Activated CD8-positive, alpha-beta memory T cell treated with anti-CD3 and anti-CD28 coated beads, Interleukin-2, amount 50 U/mL, for 24 hours (primary cell): ENCODE measurements around the gene VPS13D.

Experiments used
- DNase-seq: peaks from one replicate; pipeline ENCODE4 v3.0.0-alpha.2; 2020; ENCODE audit errors: extremely low read depth

VPS13D gene

DNA sequence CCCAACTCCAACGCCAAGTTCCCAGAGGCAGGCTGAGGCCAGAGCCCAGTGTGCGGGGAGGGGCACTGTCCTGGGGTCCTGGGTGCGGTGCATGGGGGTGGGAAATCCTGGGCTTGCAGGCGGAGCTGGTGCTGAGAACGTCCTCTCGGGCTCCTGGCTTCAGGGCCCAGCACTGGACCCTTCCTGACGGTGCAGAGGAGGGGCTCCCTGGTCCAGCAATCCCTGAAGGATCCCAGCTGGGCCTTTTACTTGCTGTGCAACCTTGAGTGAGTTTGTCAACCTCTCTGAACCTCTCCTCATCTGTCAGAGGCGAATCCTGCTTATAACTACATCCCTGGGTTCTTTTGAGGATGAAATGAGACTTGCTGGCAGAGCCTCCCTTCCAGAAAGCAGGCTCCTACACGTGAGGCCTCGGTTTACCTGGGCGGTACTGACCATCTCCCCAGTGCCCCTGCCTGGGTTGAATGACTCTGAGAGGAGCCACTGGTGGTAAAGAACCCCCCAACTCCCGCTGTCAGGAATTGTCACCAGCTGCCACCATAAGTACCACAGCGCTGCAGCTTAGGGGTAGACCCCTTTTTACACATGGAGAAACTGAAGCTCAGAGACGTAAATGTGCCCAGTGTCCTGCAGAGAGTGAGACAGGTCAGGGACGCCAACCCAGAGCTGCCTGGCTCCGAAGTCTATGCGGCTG is 310.9 kb downstream of the VPS13D start:
- no peak for DNase-seq

DNA sequence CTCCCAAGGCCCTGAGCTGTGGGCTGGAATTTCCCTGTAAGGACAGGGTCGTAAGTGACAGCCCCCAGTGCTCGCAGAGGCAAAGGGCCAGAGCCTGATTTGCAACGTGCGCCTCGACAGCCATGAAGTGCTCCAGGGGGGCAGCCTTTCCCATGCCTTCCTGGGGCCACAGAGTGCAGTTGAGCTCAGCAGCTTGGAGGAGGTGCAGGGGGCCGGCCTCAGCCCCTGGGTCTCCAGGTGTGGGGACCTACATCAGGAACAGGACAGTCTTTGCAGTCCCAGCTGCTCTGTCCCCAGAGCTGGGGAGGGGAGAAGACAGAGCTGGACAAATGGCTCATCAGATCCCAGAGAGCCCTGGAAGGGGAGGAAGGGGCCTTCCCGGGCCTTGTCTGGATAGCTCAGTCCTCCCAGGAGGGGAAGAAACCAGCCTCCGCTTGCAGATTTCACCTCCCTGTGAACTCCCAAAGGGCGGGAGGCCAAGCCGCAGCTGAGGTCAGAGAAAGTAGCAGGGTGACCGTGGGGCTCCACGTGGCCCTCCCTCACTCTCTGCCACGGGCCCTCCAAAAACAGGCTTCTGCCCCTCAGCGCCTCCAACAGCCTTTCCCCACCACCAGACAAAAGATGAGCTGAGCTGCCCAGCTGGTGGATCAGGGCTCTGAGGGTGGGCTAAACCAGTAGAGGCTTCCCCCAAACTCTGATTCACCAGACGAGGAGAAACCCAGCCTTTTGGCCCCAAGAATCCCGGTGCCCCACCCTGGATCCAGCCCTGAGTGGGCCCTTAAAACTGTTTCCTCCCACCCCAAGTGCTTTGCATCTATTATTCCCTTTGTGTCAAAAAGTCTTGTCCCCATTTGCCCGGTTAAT is 311.7 kb downstream of the VPS13D start:
- DNase-seq = no peak

DNA sequence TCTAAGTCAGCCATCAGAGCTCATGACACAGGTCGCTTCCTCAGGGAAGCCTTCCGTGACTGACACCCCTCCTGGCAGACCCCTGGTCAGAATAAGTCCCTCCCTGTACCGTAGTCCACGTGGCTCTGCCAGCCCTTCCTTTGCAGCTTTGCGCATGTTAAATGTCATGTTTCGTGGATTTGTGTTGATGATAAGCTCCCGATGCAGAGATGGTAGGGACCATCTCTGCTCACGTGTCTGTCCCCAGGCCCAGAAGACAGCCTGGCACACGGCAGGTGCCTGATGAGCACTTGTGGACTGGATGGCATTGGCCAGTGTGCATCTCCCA is 312.3 kb downstream of the VPS13D start:
- DNase-seq = no peak

DNA sequence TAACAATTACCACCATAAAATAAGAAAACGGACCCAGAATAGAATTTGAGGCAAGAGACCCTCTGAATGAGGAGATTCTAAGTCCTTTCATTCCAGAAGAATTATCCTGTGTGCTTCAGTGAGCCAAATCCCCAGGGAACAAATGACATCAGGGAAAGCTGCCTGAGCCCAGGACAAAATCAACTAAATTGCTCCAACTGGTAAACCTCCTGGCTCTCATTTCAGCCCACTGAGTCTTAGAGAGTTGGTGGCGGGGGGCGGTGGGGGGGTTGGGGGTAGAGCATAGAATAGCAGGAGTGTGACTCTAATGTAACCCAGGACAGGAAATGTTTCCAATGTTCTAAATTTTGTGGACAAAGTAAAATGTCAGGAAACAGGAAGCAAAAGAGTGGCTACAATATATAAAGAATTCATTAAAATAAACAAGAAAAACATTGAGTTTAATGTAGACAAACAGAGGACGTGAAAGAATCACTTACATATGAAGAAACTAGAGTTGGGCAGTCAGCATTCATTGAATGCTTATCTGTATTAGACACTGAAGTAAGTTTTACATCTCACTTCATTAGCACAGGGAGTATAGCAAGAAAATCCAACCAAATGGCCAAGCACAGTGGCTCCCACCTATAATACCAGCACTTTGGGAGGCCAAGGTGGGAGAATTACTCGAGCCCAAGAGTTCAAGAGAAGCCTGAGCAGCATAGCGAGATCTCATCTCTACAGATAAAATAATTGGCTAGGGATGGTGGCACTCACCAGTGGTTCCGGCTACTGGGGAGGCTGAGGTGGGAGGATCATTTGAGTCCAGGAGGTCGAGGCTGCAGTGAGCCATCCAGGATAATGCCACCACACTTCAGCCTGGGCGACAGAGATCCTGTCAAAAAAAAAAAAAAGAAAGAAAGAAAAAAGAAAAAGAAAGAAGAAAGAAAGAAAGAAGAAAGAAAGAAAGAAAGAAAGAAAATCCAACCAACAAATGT is 313.1 kb downstream of the VPS13D start:
- DNase-seq = no peak

DNA sequence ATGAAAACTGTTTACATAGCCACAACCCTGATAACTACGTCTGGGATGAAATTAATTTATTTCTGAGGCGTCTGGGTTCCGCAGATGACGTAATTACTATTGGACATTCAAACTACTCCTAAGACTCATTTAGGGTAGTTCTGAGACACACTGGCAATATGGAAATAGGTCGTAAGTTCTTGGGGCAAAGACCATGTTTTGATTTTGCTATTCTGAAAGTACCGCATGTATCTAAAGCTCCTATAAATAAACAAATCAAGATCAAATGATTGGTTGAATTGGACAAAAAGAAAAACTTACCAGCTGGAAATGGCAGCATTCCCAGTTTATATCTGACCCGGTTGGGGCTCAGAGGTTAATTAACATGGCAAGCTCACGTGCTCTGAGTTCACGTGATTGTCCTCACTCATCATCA is 313.9 kb downstream of the VPS13D start:
- no peak for DNase-seq

DNA sequence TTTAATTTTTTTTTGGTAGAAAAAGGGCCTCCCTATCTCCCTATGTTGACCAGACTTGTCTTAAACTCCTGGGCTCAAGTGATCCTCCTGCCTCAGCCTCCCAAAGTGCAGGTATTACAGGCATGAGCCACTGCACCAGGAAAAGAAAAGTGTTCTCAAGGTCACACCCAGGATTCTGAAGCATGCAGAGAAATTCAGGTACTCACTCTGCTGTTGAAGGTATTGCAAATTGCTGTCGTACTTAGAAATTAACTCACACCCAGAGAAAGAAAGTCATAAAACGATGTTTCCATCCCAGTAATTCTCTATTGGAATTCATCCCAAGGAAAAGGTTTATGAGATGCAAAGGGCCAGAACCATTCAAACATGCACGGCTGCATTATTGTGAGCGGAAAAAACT is 314.5 kb downstream of the VPS13D start:
- DNase-seq = no peak

DNA sequence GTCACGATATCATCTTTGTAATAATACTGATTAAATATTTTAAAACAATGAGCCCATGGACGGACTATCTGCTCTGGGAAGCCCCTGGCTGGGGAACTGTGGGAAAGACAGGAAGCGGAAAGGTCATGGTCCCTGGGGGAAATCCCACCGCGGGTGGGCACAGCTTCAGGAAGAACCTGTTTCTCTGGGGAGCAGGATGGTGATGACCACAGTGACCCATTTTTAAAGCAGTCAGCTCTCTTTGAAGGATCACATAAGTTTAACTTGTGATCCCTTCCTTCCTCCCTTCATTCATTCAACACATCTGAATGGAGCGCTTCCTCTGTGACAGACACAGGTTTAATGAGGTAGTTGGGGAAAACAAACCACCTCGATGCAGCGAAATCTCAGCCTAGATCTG is 315.2 kb downstream of the VPS13D start:
- DNase-seq = no peak

DNA sequence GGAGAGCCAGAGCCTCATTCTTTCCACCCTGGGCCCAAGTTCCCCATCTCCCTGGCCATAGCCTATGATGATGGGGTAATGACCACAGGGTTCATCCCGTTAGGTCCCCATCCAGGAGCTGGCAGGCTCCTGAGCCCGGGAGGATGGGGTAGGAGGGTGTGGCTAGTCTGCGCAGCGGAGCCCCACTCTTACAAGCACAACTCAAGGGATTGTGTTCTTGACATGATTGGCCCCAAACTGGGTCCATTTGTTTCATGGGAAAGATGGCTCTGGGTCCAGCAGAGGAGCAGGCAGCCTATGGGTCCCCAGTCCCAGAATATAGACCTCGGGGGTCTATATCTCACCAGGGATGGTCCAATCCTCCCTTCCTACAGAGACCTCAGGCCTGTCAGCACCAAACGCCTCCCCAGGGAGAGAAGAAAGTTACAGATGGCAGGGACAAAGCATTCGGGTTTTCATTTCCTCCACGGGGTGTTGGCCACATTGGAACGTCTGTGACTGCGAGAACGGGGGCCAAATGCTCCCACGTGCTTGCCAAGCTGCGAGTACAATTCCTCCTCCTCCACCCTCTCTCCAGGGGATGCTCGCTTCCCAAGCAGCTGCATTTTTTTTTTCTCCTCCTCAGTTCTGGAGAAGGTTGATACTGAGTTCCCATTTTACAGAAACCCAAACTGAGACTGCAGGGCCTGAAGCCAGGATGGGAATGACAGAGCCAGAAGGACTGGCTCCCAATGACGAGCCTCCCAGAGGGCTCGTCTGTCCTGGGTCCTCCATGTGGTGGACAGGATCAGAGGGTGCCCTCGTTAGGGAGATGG is 317.1 kb downstream of the VPS13D start:
- no peak for DNase-seq

DNA sequence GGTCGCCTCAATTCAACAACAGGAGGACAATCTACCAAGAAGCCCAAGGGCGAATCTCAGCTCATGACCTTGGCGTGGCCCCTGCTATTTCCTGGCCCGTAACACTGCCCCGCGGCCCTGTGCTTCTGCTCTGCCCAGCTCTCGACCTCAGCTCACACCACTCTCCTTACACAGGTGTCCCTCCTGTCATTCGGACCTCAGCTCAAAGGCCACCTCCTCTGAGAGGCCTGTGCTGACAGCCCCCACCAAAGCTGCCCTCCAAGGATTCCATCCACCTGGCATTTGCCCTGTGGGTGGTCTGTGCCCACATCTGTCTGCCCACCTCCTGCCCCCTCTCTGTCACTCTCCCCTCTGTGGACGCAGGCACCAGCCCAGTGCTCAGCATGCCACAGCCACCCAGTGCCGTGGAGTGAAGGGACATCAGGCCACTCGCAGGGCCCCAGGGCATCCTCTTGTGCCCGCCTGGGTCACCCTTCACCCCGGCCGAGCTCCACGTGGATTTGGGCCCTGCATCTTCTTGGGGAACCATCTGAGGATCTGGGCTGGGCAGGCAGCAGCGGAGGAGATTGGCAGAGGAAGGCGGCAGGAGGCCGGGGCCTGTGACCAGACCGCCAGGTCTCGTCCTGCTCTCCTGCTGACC is 317.9 kb downstream of the VPS13D start:
- no peak for DNase-seq

DNA sequence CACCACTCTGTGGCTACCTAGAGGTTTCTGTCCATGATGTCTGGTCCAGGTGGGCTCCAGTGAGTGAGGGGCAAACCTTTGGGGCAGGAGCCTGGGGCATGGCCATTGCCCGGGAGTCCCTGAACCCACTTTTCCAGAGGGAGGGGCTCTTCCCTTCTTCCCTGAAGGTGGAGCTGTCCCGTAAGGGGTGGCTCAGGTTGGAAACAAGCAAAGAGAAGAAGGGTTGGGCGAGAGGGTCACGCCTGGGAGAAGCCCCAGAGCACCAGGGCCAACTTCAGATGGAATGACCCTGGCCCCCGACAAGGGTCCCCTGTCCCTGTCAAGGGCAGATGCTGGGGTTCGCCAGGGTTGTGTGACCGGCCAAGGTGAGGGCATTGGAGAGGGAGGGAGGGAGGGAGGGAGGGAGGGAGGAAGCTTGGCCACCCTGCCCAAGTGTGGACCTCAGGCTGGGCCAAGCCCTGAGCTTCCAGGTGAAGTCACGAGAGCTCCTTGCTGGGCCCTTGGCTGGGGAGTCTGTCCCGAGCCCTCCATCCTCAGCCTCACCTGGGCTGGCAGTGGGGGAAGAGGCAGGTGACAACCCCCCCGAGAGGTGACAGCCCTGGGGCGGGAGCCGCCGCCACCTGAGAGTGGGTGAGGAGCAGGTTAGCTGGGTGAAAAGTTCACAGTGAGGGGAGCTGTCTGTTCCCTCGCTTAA is 318.6 kb downstream of the VPS13D start:
- no peak for DNase-seq

DNA sequence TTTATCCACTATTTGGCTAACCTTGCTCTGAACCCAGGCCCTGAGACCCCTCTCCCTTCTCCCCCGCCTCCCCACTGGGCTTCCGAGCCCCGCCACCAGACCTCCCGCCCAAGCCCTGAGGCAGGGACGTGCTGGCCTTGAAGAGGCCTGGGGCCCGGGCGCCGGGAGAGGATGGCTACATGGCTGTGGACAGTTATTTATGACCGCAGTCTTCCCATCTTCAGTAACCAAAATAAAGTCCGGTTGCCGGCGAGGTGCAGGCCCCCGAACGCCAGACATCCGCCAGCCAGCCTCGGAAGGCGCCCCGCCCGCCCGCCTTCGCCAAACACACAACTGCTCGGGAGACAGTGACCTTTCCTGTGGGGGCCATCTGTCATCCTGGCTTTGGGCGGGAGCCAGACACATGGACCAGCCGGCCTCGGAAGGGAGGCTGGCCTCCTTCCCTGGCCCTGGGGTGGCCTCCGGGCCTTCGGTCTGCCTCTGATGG is 319.2 kb downstream of the VPS13D start:
- DNase-seq = no peak

DNA sequence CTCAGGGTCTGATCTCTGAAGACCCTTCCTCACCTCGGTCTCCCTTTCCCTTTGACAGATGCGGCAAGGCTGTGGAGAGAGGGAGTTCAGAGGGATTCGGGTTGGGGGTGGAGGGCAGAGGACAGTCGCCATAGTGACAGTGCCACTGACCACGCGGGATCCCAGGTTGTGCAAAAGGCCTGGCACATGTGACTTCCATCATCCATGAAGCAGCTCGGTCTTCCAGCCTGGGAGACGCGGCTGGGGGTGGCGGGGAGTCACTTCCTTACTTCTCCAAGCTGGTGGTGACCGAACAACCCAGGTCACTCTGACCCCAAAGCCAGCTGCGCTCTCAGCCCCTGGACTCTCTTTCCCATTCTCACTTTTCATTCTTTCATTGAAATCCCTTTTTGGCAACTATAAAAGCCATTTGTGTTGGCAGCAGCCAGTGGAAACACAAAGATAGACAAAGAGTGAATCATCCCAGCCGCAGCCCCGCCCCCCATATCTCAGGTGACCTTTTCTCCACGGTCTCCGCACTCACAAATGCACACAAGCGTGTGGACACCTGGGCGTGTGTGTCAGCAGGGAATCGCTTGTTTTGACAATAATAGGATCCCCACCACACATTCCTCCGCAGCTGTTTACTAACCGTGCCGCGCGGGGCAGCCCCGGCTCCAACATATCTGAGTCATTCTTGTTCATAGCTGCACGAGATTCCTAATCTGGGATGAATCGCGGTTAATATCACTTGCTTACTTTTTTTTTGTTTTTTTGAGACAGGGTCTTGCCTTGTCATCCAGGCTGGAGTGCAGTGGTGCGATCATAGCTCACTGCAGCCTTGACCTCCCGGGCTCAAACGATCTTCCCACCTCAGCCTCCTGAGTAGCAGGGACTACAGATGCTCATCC is 319.9 kb downstream of the VPS13D start:
- DNase-seq = no peak

DNA sequence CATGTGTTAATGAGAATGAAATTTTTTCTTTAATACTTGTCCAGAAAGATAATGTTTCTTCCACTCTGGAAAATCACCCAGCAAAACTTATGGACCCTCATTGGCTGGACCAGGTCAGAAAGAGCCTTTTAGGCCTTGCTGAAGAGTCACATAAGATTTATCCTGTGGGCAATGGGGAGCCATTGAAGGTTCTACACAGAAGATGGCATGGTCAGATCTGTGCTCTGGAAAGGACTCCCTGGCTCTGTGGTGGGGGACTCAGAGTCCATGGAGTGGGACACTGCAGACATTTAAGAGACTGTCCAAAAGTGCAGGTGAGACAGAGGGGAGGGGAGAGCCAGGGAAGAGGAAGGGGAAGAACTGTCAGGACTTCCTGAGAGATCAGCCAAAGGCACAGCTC is 321.8 kb downstream of the VPS13D start:
- no peak for DNase-seq

DNA sequence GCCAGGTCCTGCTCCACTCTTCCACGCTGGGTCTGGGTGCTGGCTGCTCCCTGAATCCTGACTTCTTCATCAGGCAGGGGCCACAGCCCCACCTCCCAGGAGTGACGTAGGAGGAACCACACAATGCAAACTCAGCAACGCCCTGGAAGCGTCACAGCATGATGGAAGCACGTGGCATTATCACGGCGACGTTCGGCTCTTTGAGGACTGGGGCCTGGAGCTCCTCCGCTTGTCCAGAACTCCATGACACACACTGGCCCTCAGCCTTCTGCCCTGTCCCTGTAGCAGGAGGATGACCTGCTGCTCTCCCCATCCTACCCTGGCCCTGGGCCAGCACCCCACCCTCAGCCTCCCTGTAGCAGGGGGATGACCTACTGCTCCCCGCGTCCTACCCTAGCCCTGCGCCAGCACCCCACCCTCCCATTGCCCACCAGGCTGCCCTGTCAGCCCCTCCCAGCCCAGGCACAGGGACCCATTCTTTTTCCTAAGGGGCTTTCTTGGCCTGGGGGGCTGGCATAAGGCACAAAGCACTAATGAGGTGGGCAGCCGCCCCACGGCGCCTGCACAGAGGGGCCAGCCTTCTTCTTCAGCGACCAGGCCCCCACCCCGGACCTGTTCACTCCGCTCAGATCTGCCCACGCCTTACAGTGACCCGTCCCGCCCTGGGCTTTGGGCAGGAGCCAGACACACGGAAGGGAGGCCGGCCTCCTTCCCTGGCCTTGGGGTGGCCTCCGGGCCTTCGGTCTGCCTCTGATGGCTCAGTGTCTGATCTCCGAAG is 322.5 kb downstream of the VPS13D start:
- DNase-seq = no peak

DNA sequence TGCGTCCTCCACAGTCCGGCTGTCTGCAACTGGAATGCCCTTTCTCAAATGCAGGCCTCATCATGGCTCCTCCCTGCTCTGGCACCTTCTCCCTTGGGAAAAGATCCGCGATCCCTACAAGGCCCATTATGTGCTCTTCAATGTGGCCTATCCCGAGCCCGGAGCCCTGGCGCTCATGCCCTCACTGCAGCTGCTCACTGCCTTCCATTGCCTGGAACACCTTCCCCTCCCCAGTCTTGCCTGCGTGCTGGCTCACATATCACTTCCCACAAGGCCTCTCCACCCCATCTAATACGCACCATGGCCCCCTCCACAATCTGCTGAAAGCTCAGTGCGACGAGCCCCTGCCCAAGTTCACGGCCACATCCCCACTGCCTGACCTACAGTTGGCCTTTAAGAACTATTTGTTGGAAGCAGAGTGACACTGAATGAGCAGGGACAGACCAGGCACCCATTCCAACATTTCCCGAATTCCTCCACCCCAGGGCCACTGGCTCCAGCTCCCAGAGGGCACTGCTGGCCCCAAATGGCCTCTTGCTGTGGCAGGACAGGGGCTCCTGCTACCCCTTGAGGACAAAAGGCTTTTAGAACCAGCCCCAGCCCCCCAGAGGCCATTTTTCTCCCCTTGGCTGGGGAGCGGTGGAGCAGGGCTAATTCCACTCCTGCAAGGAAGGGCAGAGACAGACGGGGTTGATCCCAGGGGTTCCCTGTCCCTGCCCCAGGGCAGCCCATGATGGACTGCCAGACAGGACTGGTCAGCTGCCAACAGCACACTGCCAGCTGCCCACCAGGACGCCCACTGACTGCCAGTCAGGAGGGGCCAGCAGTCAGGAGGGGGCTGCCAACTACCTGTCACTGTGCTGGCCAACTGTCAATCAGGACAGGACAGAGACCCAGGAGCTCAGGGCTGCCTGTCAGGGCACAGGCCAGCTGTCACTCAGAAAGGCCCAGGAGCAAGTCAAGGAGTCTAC is 323.4 kb downstream of the VPS13D start:
- DNase-seq = no peak

DNA sequence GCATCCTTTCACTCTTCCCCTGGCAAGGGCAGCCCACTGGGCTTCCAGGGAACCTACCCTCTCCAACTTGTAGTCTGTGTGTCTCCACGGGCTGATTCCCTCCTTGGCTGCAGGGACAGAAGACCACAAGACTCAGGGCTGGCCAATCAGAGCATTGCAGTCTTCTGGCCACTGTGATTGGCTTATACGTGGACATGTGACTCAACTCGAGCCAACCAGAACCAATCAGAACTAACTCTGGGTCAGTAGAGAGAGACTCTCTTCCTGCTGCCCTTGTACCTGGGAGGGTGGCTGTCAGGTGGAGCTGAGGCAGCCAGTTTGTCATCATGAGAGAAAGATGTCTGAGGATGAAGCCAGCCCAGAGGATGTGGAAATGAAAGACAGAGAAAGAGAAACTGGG is 324.1 kb downstream of the VPS13D start:
- DNase-seq = no peak
